HS-27A (cell line): ENCODE results near the gene ARHGAP40.
A peak's percentile ranks its signal among the peaks of the same experiment; 100 is the strongest.

ENCODE experiments used
- DNase-seq: peaks from one replicate; pipeline ENCODE4 v3.0.0-alpha.2; 2012; ENCODE audit warnings: low read depth, missing footprints

Gene ARHGAP40

DNA sequence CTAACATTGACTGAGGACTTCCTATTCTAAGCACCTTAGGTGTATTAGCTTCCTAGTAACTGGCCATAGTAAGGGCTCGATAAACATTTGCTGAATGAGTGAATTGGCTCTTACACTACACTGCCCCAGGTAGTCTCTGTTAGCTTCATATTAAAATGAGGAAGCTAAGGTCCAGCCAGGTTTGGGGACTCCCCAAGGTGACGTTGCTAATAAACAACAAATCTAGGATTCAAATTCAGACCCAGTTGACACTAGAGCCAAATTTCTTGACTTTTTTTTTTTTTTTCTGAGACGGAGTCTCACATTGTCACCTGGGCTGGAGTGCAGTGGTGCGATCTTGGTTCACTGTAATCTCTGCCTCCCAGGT is 16.2 kb downstream of the ARHGAP40 start:
- no peak for DNase-seq

DNA sequence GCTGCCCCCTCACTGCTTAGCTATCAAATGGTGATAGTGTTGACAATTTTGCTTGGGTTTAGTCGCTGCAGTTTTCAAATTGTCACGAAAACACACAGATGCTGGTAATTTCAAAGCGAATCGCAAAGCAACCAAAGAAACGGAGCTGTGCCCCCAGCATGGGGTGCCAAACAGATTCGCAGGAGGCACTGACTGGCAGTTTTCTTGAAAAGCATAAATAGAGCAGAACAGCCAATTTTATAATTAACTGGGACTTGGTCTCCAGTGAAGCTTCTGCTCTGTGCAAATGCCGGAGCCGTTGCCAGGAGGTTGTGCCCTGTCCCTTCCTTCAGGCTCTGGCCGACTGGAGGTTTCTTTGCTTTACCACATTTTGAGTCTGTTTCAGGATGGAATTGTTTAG is 18.8 kb downstream of the ARHGAP40 start:
- DNase-seq, result no peak

DNA sequence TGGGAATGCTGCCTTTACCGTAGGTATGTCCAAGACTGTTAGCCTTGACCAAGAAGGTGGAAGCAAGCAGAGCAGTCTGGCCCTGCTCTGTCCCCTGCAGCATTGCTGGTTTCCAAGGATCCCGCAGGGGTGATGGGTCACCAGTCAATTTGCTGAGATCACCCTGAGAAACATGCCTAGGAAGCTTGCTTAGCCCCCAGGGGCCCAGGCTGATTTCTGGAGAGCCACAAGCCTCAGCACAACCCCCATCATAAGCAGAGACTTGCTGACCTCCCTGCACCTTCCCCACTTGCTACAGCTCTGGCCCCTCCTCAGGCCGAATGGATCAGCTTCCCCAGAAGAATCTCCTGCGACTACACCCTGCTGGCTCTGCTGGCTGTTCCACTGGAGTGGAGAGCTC is 21.5 kb downstream of the ARHGAP40 start:
- DNase-seq, result no peak

DNA sequence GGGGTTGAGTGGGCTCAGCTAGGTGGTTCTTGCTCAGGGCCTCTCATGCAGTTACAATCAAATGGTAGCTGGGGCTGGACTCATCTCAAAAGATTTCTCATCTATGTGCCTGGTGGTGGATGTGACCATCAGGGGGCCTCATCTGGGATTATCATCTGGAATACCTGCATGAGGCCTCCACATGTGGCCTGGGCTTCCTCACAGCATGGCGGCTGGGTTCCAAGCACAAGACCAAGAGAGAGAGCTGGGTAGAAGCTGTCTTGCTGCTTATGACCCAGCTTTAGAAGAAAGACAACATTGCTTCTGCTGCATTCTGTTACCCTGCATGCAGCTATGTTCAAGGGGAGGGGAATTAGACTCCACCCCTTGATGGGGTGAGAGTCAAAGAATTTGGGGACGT is 22.5 kb downstream of the ARHGAP40 start:
- DNase-seq, result no peak

DNA sequence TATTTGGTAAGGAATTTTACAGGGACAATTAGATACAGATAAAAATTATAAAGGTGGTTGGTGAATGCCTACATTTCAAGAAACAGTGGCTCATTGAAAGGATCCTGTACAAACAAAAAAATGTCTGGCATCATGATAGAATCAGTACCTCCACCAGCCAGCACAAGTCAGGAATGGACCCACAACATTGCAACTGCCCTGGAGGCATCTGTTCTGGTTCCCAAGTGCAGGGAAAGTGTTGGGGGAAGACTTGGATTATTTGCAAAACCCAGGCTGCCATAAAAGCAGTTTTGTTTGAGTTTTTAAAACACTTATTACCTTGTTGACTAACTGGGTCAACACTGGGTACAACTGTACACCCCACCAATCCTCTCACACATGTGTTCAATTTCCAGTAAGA is 24.3 kb downstream of the ARHGAP40 start:
- no peak for DNase-seq

DNA sequence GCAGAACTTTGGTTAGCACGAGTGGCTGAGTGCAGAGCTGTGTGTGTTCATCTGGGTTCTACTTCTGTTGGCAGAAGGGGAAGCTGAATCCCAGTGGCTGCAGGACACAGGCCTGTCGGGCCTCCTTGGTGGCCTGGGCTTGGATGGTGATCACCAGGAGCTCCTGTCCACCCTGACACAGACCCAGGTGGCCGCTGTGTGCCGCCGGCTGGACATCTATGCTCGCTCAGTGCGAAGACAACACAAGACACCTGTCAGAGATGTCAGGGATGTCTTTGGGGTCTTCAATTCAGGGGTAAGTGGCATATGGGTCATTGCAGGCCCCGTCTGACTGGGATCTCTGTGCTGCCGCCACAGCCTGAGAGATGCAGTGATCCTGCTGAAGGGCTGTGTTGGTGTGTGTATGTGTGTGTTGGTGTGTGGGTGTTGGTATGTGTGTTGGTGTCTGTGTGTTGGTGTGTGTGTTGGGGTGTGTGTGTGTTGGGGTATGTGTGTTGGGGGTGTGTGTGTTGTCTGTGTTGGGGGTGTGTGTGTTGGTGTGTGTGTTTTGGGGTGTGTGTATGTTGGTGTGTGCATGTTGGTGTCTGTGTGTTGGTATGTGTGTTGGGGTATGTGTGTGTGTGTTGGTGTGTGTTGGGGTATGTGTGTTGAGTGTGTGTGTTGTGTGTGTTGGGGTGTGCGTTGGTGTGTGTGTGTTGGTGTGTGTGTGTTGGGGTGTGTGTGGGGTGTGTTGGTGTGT is 25.5 kb downstream of the ARHGAP40 start:
- DNase-seq, result no peak

DNA sequence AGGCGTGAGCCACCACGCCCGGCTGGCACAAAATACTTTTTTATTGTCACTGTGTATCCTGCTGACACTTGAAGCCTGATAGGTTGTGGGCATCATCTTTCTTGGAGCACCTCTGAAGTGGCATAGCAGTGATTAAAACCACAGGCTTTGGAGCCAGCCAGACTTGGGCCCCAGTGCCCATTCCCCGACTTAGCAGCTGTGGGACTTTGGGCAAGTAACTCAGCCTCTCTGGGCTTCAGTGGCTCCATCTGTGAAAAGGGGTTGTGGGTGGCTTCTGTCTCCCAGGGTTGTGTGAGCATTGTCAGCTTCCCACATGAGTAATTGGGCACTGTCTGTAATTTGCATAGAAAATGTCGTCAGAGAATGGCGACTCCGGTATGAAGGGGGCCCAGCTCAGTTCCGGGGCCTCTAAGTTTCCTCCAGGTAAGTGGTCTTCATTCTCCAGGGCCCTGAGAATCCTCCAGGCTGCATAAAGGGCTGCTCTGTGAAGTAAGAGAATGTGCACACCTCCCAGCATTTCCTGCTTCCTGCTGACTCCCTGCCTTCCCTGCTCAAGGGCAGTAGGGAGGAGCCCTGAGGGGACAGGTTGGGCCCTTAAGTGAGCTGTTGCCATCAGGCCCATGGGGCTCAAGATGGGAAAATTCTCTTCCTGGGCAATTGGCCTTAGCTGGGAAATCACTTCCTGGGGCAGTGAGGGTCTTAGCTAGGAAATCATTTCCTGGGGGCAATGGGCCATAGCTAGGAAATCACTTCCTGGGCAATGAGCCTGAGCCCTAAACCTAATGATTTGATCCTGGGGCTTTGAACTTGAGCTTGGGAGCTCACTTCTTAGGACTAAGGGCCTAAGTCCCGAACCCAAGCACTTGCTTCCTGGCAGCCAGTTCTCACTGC is 27.2 kb downstream of the ARHGAP40 start:
- DNase-seq, result no peak

DNA sequence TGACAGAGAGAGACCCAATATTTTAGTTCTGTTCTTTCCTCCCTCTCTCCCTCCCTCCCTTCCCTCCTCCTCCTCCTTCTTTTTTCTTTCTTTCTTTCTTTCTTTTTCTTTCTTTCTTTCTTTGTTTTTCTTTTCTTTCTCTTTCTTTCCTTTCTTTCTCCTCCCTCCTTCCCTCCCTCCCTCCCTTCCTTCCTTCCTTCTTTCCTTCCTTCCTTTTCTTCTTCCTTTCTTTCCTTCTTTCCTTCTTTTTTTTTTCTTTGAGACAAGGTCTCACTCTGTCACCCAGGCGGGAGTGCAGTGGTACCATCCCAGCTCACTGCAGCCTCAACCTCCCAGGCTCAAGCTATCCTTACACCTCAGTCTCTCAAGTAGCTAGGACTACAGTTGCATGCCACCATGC is 28.4 kb downstream of the ARHGAP40 start:
- DNase-seq, result no peak

DNA sequence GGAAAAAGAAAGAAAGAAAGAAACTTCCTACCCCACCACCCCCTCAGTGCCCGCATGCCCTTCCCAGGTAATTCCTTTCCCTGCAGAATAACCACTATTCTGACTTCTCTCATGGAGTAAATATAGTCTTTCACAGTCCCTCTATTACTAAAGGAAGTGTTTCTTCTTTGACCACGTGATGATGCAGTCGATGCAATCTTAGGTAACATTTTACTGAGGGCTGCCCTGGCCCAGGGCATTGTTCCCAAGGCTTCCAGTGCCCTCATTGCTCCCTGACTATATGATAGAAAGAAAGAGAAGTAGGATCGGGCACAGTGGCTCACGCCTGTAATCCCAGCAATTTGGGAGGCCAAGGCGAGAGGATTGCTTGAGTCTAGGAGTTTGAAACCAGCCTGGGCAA is 29.1 kb downstream of the ARHGAP40 start:
- no peak for DNase-seq

DNA sequence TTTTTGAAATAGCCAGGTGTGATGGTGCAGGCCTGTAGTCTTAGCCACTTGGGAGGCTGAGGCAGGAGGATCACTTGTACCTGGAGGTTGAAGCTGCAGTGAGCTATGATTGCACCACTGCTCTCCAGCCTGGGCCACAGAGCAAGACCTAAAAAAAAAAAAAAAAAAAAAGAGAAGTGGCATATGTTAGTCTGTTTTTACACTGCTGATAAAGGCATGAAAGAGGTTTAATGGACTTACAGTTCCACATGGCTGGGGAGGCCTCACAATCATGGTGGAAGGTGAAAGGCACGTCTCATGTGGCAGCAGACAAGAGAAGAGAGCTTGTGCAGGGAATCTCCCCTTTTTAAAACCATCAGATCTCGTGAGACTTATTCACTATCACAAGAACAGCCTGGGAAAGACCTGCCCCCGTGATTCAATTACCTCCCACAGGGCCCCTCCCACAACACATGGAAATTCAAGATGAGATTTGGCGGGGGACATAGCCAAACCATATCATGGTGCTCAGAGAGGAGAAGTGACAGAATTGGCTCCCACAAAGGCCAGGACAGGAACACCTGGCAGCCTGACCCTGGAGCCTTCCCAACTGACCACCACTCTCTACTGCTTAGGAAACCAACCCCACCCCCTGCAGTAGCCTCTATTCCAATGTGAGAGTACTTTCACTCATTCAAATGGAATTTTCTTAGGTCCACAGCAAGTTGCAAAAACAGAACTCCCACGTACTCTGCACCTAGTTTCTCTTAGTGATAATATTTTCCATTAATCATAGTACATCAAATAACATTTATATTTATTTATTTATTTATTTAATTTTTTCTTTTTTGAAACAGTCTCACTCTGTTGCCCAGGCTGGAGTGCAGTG is 29.8 kb downstream of the ARHGAP40 start:
- DNase-seq, result no peak

DNA sequence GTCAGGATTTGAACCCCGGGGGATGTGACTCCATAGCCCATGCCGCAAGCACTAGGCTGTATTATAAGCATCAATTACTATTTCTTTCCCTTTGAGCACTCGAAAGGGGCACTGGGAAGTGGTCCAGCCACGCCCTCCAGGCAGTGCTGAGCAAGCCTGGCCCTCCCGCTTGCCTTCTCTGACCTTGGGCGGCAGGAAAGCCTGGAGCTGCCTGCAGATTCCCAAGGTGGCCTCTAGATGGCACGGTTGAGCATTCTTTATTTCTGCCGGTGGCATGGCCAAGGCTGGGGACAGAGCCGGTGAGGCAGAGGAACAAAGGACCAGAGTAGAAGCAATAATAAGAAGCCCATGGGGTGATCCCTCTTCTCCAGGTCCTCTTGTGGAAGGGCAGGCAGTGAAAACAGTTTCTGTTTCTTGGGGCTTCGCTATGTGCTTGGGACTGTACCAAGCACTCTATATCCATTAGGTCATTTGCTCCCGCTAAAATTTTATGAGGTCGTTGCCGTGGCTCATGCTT is 32.0 kb downstream of the ARHGAP40 start:
- DNase-seq, result peak; percentile 34

DNA sequence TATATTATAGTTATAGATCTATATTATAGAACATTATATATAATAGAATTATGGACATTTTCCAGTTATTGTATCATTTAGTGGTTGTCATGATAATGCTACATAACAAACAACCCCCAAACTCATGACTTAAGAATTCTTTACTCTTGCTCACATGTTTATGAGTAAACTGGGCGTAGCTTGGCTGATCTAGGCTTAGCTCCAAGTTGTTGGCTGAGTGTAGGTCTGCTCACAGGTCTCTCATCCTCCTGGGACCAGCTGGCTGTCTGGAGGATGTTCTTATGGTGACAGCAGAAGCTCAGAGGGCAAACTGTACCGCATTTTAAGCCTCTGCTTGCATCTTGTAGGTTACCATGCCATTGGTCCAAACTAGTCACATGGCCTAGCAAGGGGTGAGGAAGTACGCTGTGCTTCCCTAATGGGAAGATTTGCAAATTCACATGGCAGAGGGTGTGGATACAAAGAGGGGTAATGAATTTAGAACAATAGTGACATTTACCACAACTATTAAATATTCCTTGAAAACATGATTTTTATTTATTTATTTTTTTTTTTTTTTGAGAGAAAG is 34.2 kb downstream of the ARHGAP40 start:
- DNase-seq, result no peak

DNA sequence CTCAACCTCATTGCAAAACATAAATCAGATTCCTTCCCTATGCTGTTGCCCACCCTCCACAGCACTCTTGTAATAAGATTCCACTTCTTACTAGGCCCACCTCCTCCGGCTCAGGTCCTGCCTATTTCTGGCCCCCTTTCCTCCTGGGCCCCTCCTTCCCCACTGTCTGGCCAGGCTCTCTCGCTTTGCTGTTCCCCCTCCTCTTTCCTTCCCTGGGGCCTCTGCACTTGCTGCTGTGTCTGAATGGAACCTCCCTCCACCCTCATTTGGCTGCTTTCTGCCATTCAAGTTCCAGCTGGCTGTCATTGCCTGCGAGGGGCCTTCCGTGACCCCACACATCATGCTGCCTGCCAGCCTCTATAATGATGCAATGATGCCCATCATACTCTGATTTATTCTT is 38.9 kb downstream of the ARHGAP40 start:
- no peak for DNase-seq

DNA sequence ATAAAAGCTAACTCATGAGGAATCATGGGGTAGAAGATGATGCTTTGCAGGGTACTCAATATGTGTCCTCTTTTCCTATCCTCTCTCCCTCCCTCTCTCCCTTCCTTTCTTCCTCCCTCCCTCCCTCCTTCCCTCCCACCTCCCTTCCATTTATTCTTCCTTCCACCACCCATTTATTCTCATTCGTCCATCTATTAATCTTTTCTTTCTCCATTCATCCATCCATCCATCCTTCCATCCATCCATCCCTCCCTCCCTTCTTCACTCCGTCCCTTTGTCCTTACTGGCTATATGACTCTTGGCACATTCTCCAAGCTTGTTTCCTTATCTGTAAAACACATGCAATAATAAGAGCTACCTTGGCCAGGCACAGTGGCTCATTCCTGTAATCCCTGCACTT is 40.9 kb downstream of the ARHGAP40 start:
- DNase-seq, result no peak

DNA sequence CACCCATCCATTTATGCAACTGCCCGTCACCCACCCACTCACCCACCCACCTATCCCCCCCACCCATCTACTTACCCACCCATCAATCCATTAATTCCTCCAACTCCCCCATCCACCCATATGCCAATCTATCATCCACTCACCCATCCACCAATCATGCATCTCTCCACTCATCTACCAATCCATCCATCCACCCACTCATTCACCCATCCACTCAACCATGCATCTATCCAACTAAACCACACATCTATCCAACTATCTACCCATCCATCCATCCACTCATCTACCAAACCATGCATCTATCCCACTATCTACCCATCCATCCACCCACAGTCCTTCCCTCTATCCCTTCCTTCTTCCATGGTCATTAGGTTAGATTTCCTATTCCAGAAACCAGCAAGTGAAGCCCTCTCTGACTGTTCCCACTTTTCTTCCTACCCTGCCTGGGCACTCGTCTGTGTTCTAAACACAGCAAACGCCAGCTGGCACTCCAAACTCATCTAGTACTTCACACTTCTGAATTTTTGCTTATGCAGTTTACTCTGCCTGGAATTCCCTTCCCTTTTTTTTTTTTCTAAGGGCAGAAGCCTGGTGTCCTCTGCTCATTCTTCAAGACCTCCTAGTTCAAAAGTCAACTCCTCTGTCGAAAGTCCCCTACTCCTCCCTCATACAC is 43.1 kb downstream of the ARHGAP40 start:
- no peak for DNase-seq

DNA sequence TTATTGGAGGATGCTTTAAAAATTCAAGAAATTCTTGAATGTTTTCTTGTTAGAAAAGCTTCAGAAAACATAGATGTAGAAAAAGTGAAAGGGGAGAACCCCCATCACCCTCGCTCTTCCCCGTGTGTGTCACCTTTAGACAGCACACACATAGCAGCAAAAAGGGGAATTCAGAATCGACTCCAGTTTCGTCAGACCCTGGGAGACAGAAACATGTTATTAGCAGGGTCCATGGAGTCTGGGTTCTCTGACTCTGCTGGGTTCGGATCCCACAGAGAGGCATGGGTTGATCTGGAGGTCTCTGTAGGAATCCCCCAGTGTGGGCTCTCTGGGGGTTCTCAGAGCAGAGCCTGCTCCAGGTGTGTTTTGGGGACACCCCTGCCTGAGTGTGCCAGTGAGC is 43.7 kb downstream of the ARHGAP40 start:
- no peak for DNase-seq

DNA sequence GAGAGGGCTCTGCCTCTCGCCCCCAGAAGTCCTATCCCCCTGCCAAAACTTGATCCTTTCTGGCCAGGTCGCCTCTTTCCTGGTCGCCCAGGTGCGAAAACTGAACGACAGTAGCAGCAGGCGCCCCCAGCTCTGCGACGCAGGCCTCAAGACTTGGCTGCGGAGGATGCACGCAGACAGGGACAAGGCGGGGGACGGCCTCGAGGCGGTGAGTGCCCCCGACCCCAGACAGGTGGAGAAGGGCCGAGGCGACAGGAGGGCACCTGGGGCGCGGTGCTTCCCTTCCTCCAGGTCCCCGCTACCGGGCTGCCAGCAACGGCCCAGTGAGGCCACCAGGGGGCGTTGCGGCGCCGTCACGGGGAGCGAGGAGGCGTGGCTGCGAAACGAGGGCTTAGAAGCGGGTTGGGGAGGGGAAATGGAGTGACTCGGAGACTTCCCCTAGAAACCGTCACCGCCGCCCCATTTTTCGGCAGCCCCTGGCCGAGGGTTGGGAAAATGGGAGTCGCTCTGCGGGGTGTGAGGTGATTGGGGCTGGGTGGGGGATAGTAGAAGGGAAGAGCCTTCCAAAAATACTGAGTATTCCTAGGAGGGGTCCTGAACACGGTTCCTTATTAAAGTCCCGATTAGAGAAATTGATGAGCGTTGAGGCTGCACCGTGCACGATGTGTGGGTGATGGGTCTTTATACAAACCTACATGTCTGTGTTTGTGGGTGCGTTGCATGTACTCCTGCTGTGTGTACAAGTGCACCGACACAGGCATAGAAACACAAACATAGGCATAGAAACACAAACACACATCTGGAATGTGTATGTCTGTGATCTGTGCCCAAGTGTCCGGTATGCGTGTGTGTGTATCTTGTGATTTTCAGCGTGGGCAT is 44.6 kb downstream of the ARHGAP40 start:
- DNase-seq, result peak; percentile 20

DNA sequence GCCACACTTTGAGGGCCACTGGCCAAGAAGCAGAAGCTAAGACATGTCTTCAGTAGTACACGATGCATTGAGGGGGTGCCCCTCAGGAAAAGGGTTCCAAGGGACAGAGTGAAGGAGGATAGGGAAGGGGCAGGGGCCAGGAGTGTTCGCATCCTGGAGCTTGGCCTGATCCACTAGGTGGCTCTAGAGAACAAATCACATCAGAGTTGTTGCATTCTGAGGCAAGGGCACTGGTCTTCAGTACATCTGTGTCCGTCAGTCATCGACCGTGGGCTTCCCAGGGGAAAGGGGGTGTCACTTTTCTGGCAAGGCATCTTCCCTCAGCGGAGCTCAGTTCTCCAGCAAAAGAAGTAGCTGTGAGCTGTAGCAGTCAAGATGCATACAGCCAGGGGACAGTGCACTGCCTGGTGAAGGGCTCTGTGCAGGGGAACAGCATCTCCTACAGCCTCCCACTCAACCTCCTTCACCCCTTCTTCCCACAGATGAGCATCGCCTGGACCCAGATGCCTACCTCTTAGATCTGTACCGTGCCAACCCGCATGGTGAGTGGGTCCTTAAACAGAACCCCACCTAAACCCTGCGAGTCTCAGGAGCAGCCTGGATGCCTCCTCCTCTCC is 47.8 kb downstream of the ARHGAP40 start:
- DNase-seq, result no peak

DNA sequence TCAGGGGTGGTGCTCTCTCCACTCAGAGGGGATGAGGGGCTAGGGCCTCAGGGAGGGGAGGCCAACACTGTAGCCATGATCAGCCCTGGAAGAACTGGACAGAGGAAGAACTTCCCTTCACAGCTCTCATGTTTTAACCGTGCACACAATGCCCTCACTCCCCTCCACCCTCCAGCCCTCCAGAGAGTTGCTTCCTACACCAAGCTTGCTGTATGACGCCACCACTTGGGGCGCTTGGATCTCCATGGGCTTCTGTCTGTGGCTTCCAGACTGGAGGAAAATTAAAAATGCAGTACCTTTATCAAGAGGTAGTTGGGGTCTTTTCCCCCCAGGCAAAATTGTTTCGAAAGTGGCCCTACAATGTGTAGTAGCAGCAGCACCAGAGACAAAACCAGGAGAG is 48.4 kb downstream of the ARHGAP40 start:
- DNase-seq, result no peak

DNA sequence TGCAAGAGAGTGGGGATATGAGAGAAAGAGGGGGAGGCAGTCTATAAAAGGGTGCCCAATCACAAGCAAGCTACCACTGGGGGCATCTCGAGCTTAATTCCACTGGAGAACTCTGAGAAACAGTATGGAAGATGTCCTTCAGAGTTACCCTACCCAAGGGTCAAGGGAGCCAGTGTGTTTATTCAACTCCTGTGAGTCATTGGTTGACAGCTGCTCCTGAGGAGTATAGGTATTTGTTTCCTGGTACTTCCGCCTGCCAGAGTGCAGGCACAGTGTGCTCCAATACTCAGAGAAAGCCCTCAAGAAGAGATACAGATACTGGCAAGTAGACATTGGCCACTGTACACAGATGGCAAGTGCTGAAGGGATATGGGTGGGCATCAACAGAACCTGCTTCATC is 49.5 kb downstream of the ARHGAP40 start:
- no peak for DNase-seq
